ENCODE measurements around the gene CNFN. TPM values are rescaled to one million over a fixed set of nuclear protein-coding genes. Genes with fewer than 3 reads are reported as not detected.

Gene CNFN
- total RNA-seq, 1 experiment from 2014 or later: 4.6 TPM

DNA sequence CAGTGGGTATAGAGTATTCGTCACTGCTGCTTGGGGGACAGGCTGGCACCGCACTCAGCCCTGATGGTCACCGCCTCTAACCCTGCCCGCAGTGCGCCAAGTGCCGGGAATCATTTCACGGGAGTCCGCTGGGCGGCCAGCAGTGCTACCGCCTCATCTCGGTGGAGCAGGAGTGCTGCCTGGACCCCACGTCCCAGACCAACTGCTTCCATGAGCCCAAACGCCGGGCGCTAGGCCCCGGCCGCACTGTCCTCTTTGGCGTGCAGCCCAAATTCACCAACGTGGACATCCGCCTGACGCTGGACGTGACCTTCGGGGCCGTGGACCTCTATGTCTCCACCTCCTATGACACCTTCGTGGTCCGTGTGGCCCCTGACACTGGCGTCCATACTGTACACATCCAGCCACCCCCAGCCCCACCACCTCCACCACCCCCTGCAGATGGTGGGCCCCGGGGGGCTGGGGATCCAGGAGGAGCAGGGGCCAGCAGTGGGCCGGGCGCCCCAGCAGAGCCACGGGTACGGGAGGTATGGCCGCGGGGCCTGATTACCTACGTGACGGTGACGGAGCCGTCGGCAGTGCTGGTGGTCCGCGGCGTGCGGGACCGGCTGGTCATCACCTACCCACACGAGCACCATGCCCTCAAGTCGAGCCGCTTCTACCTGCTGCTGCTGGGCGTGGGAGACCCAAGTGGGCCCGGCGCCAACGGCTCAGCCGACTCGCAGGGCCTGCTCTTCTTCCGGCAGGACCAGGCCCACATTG is 14.5 kb downstream of the CNFN start:
- ATAC-seq (no peak), DNase-seq (ENCODE audit: low read depth, low spot score) (no peak)
- ChIA-PET CTCF (no interaction called here), POLR2A (no interaction called here)
- Histone ChIP-seq H3K27ac (ENCODE audit: low read length) (no peak overlapping the region), H3K36me3 (ENCODE audit: control insufficient read depth, insufficient read depth, low read length) (no peaks in the 10 kb centered on the region), H3K4me1 (ENCODE audit: control insufficient read depth, insufficient read depth, low read length) (no peaks in the 10 kb centered on the region), H3K9me3 (ENCODE audit: control insufficient read depth, insufficient read depth, low read depth, low read length) (no peaks in the 10 kb centered on the region), H3K4me3 (ENCODE audit: low read depth in 2 of 2, low read length in 2 of 2) (no peak overlapping the region), H3K27me3 (ENCODE audit: control insufficient read depth, insufficient read depth, low read length) (no peaks in the 10 kb centered on the region)
- BruUV-seq (replicated peaks): no TSS peak
- intact Hi-C loops (cut with micrococcal nuclease; ENCODE audit: unreplicated experiment): no loop called here
- in situ Hi-C loops (cut with HindIII; ENCODE audit: low pct_unique_long_range_greater_than_20kb, low sequenced_read_pairs): no loop called here
- TF ChIP-seq POLR2AphosphoS5 (IDR thresholded peaks at IDR 0.05; ENCODE audit: low read depth, low read length) (no peak), TCF7L2 (IDR thresholded peaks at IDR 0.05; ENCODE audit: low read depth, low read length) (no peak), SIN3A (IDR thresholded peaks at IDR 0.05; ENCODE audit: borderline replicate concordance, insufficient read depth, low read depth, low read length) (no peak)
- TF ChIP-seq, protein P1, sequence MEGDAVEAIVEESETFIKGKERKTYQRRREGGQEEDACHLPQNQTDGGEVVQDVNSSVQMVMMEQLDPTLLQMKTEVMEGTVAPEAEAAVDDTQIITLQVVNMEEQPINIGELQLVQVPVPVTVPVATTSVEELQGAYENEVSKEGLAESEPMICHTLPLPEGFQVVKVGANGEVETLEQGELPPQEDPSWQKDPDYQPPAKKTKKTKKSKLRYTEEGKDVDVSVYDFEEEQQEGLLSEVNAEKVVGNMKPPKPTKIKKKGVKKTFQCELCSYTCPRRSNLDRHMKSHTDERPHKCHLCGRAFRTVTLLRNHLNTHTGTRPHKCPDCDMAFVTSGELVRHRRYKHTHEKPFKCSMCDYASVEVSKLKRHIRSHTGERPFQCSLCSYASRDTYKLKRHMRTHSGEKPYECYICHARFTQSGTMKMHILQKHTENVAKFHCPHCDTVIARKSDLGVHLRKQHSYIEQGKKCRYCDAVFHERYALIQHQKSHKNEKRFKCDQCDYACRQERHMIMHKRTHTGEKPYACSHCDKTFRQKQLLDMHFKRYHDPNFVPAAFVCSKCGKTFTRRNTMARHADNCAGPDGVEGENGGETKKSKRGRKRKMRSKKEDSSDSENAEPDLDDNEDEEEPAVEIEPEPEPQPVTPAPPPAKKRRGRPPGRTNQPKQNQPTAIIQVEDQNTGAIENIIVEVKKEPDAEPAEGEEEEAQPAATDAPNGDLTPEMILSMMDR (IDR thresholded peaks at IDR 0.05): no peak
- TF ChIP-seq, protein P2, sequence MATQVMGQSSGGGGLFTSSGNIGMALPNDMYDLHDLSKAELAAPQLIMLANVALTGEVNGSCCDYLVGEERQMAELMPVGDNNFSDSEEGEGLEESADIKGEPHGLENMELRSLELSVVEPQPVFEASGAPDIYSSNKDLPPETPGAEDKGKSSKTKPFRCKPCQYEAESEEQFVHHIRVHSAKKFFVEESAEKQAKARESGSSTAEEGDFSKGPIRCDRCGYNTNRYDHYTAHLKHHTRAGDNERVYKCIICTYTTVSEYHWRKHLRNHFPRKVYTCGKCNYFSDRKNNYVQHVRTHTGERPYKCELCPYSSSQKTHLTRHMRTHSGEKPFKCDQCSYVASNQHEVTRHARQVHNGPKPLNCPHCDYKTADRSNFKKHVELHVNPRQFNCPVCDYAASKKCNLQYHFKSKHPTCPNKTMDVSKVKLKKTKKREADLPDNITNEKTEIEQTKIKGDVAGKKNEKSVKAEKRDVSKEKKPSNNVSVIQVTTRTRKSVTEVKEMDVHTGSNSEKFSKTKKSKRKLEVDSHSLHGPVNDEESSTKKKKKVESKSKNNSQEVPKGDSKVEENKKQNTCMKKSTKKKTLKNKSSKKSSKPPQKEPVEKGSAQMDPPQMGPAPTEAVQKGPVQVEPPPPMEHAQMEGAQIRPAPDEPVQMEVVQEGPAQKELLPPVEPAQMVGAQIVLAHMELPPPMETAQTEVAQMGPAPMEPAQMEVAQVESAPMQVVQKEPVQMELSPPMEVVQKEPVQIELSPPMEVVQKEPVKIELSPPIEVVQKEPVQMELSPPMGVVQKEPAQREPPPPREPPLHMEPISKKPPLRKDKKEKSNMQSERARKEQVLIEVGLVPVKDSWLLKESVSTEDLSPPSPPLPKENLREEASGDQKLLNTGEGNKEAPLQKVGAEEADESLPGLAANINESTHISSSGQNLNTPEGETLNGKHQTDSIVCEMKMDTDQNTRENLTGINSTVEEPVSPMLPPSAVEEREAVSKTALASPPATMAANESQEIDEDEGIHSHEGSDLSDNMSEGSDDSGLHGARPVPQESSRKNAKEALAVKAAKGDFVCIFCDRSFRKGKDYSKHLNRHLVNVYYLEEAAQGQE (IDR thresholded peaks at IDR 0.05; ENCODE audit: insufficient read depth in 1 of 2, low read depth in 2 of 2, low read length in 1 of 2): no peak

DNA sequence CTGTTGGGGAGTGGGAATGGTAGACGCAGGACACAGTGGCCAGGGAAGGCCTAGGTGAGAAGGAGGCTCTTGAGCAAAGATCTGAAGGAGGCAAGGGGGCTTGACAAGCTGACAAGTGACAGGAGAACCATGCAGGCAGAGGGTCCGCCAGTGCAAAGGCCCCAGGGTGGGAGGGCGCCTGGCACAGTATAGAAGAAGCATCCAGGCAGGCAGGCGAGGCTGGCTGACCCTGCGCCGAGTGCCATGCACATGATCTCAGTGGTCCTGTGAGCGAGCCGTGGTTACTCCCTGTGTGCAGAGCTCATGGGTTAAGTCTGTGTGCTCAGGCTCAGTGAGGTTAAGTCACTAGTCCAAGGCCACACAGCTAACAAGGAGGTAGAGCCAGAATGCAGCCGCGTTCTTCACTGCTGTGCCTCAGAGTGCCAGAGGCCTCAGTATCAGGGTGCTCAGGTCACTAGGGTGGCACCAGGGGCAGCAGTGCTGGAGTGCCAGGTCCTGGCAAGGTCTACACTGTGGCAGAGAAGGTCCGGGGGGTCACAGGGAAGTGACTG is 15.2 kb downstream of the CNFN start:
- Histone ChIP-seq H3K36me3 (ENCODE audit: control insufficient read depth, insufficient read depth, low read length) (no peaks in the 10 kb centered on the region), H3K4me1 (ENCODE audit: control insufficient read depth, insufficient read depth, low read length) (no peaks in the 10 kb centered on the region), H3K9me3 (ENCODE audit: control insufficient read depth, insufficient read depth, low read depth, low read length) (no peaks in the 10 kb centered on the region), H3K27me3 (ENCODE audit: control insufficient read depth, insufficient read depth, low read length) (no peaks in the 10 kb centered on the region), H3K4me3 (ENCODE audit: low read depth in 2 of 2, low read length in 2 of 2) (no peak overlapping the region), H3K27ac (ENCODE audit: low read length) (no peak overlapping the region)
- ChIA-PET CTCF (no interaction called here), POLR2A (no interaction called here)
- BruUV-seq (replicated peaks): no TSS peak
- no peak for DNase-seq (ENCODE audit: low read depth, low spot score)
- TF ChIP-seq SIN3A (IDR thresholded peaks at IDR 0.05; ENCODE audit: borderline replicate concordance, insufficient read depth, low read depth, low read length) (no peak), TCF7L2 (IDR thresholded peaks at IDR 0.05; ENCODE audit: low read depth, low read length) (no peak)
- TF ChIP-seq, protein P1 (IDR thresholded peaks at IDR 0.05): no peak
- TF ChIP-seq, protein P2 (IDR thresholded peaks at IDR 0.05; ENCODE audit: insufficient read depth in 1 of 2, low read depth in 2 of 2, low read length in 1 of 2): no peak
- in situ Hi-C loops (cut with HindIII; ENCODE audit: low pct_unique_long_range_greater_than_20kb, low sequenced_read_pairs) (no loop called here), intact Hi-C loops (cut with micrococcal nuclease; ENCODE audit: unreplicated experiment) (no loop called here)
- ATAC-seq: 0 out of 2 replicates have a peak, but pooled peaks have one; percentile 14

Measured in Panc1 (cell line).